Parathyroid adenoma (tissue), 2 donors: ENCODE results near the gene MTARC2.

ENCODE experiments used
- H2AFZ ChIP-seq: fragments of 300-600 bp; sonication (generic); one replicate; pipeline ENCODE4 v1.7.0; 2017; ENCODE audit warnings: antibody characterized with exemption, mild to moderate bottlenecking
- H3K27ac ChIP-seq: fragments of 300-600 bp; sonication (generic); one replicate; pipeline ENCODE4 v1.7.0; 2017
- H3K27me3 ChIP-seq: fragments of 300-600 bp; sonication (generic); one replicate; pipeline ENCODE4 v1.7.0; 2017; ENCODE audit warnings: low read length; ENCODE audit not compliant: control insufficient read depth, insufficient read depth
- H3K36me3 ChIP-seq: fragments of 300-600 bp; sonication (generic); one replicate; pipeline ENCODE4 v1.7.0; 2017; ENCODE audit warnings: low read length; ENCODE audit not compliant: control insufficient read depth, insufficient read depth
- H3K4me1 ChIP-seq: fragments of 300-600 bp; sonication (generic); one replicate; pipeline ENCODE4 v1.7.0; 2017; ENCODE audit warnings: control low read depth
- H3K4me2 ChIP-seq: fragments of 300-600 bp; sonication (generic); one replicate; pipeline ENCODE4 v1.7.0; 2017; ENCODE audit warnings: low read length
- H3K4me3 ChIP-seq: fragments of 300-600 bp; sonication (generic); one replicate; pipeline ENCODE4 v1.7.0; 2017; ENCODE audit warnings: low read depth, low read length
- H3K79me2 ChIP-seq: fragments of 300-600 bp; sonication (generic); one replicate; pipeline ENCODE4 v1.7.0; 2017; ENCODE audit warnings: control low read depth
- H3K9ac ChIP-seq: fragments of 300-600 bp; sonication (generic); one replicate; pipeline ENCODE4 v1.7.0; 2017; ENCODE audit warnings: mild to moderate bottlenecking
- H3K9me3 ChIP-seq: fragments of 300-600 bp; sonication (generic); one replicate; pipeline ENCODE4 v1.7.0; 2017; ENCODE audit warnings: low read length; ENCODE audit not compliant: control insufficient read depth
- CTCF ChIP-seq: fragments of 300-600 bp; sonication (generic); IDR thresholded peaks from one replicate; pipeline ENCODE4 v1.7.0; 2017; ENCODE audit warnings: antibody characterized with exemption, mild to moderate bottlenecking
- donor health status: primary hyperparathyroidism.

The MTARC2 gene

GRCh38 chr1:220754212-220754917, 6.2 kb downstream of the MTARC2 start:
- H3K9ac ChIP-seq: no peak overlapping the region
- H3K79me2 ChIP-seq: peaks cover 27% of the 10 kb centered on the region
- H3K4me2 ChIP-seq: peak overlapping the region; percentile 10
- no peak for TF ChIP-seq CTCF
- H3K9me3 ChIP-seq: no peaks in the 10 kb centered on the region
- H3K27ac ChIP-seq: peak overlapping the region; percentile 88
- no peaks in the 10 kb centered on the region for H3K36me3 ChIP-seq
- H3K4me3 ChIP-seq: peak overlapping the region; percentile 19
- peaks cover 45% of the 10 kb centered on the region for H3K4me1 ChIP-seq
- H3K27me3 ChIP-seq: no peaks in the 10 kb centered on the region
- no peak overlapping the region for H2AFZ ChIP-seq

- TF ChIP-seq CTCF: no peak
- Histone ChIP-seq H3K9ac (no peak overlapping the region), H3K27me3 (no peaks in the 10 kb centered on the region), H3K4me3 (no peak overlapping the region), H3K4me2 (peak overlapping the region; percentile 10), H3K9me3 (no peaks in the 10 kb centered on the region), H3K4me1 (peaks cover 48% of the 10 kb centered on the region), H2AFZ (no peak overlapping the region), H3K79me2 (peaks cover 22% of the 10 kb centered on the region), H3K36me3 (no peaks in the 10 kb centered on the region), H3K27ac (peak overlapping the region; percentile 88)
Observed at GRCh38 chr1:220754918-220755295, 6.8 kb downstream of the MTARC2 start.

- Histone ChIP-seq H3K36me3 (no peaks in the 10 kb centered on the region), H3K4me3 (no peak overlapping the region), H3K4me1 (peaks cover 48% of the 10 kb centered on the region), H3K9ac (no peak overlapping the region), H3K27ac (peak overlapping the region; percentile 88), H2AFZ (no peak overlapping the region), H3K9me3 (no peaks in the 10 kb centered on the region), H3K27me3 (no peaks in the 10 kb centered on the region), H3K79me2 (peaks cover 21% of the 10 kb centered on the region), H3K4me2 (no peak overlapping the region)
- TF ChIP-seq CTCF: no peak
Observed at GRCh38 chr1:220755309-220755708, 7.2 kb downstream of the MTARC2 start.

- H3K79me2 ChIP-seq: peaks cover 11% of the 10 kb centered on the region
- peak overlapping the region; percentile 14 for H3K4me2 ChIP-seq
- no peak overlapping the region for H2AFZ ChIP-seq
- H3K27me3 ChIP-seq: no peaks in the 10 kb centered on the region
- H3K4me3 ChIP-seq: no peak overlapping the region
- no peak for TF ChIP-seq CTCF
- H3K9ac ChIP-seq: no peak overlapping the region
- no peaks in the 10 kb centered on the region for H3K36me3 ChIP-seq
- no peaks in the 10 kb centered on the region for H3K9me3 ChIP-seq
- peaks cover 62% of the 10 kb centered on the region for H3K4me1 ChIP-seq
- H3K27ac ChIP-seq: peak overlapping the region; percentile 85
Observed at GRCh38 chr1:220757441-220757840, 9.3 kb downstream of the MTARC2 start.

- Histone ChIP-seq H3K36me3 (no peaks in the 10 kb centered on the region), H3K27ac (peak overlapping the region; percentile 85), H3K4me3 (no peak overlapping the region), H3K4me2 (peak overlapping the region; percentile 32), H2AFZ (no peak overlapping the region), H3K27me3 (no peaks in the 10 kb centered on the region), H3K4me1 (peaks cover 71% of the 10 kb centered on the region), H3K9ac (no peak overlapping the region), H3K79me2 (peaks cover 9% of the 10 kb centered on the region), H3K9me3 (no peaks in the 10 kb centered on the region)
- TF ChIP-seq CTCF: no peak
Observed at GRCh38 chr1:220759147-220759546, 11.0 kb downstream of the MTARC2 start.
